Measurements from ENCODE around the gene CLSTN2. TPM values are rescaled to one million over a fixed set of nuclear protein-coding genes. Genes with fewer than 3 reads are reported as not detected.

Gene CLSTN2
- total RNA-seq = 0.50 and 1.00 TPM in 2 replicates

DNA sequence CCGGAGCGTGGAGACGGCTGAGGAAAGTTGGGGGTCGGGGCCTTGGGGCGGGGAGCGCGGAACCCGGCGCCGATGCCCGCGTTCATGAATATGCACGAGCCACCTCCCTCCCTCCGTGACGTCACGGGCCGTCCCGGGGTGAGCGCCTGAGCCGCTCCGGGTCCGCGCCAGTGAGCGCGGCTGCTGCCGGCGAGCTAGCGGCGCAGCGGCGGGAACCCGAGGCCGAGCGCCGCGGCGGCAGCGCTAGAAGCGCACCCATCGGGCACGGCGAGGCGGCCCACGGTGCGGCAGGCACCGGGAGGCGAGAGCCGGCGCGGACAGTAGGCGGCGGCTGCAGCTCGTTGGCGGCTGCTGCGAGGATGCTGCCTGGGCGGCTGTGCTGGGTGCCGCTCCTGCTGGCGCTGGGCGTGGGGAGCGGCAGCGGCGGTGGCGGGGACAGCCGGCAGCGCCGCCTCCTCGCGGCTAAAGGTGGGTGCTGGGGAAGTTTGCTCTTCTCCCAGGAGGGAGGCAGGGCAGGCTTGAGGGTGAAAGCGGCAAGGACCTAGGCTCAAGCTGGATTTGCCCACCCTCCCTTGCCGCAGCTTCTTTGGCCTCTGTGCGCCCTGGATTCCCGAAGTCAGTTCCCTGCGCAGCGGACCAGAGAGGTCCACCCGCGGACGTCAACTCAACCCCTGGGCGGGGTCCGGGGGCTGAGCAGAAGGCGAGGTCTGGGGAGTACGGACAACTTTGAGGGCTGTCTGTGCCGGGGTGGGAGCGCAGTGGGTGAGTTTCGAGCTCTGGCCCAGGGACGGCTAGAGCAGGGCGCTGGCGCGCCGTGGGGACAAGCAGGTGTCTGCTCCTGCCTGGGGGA is at the start of gene CLSTN2:
Gene CLSTN2 (plus strand): TSS at position 170 of the 850 bp plus-strand sequence.

Data from uterine smooth muscle cell (primary cell).